ENCODE data around the gene CNTN1.

The CNTN1 gene

DNA sequence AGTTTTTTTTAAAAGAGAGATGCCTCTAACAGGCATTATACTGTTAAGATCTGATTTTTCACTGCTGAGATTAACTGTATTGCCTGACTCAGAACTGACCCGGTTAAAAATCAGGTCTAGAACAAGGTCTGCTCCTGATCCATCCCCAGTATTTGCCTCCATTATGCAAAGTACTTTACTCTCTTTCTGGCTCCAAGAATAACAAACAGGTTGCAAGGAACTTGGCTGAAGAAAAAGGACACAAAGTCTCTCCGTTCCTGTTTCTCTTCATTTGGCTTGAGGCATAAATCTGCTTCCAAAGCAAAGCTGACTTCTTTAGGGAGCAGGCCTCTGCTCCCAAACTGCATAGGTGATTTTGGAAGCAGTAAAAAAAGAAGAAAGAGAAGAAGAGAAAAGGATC, 296.6 kb downstream of the CNTN1 start:
- DNase-seq (ENCODE audit: low read depth, low spot score), result no peak
- CTCF ChIA-PET, result no interaction called here
- POLR2A ChIA-PET, result no interaction called here
- TF ChIP-seq, protein P1, sequence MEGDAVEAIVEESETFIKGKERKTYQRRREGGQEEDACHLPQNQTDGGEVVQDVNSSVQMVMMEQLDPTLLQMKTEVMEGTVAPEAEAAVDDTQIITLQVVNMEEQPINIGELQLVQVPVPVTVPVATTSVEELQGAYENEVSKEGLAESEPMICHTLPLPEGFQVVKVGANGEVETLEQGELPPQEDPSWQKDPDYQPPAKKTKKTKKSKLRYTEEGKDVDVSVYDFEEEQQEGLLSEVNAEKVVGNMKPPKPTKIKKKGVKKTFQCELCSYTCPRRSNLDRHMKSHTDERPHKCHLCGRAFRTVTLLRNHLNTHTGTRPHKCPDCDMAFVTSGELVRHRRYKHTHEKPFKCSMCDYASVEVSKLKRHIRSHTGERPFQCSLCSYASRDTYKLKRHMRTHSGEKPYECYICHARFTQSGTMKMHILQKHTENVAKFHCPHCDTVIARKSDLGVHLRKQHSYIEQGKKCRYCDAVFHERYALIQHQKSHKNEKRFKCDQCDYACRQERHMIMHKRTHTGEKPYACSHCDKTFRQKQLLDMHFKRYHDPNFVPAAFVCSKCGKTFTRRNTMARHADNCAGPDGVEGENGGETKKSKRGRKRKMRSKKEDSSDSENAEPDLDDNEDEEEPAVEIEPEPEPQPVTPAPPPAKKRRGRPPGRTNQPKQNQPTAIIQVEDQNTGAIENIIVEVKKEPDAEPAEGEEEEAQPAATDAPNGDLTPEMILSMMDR (IDR thresholded peaks at IDR 0.05; ENCODE audit: insufficient read depth, low read length, missing control alignments), result no peak
- H3K4me3 ChIP-seq (ENCODE audit: low read depth, low read length), result no peak overlapping the region

DNA sequence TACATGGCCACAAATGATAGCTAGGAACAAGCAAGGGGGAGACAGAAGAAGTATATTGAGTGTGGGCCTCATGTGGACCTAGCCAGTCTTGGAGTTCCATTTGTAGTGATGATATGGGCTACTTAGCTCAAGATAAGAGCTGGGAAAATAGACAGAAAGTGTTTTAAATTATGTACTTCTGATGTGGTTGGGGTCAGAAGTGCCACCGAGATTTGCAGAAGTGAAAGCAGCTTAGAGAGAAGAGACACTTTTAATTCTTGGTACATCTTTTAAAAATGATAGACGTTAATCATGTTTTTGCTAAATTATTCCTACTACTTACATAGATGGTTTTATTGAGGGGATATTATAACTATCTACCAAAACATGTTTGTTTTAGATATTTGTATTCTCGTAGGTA, 297.5 kb downstream of the CNTN1 start:
- CTCF ChIA-PET, result no interaction called here
- POLR2A ChIA-PET, result no interaction called here
- TF ChIP-seq, protein P1 (IDR thresholded peaks at IDR 0.05; ENCODE audit: insufficient read depth, low read length, missing control alignments), result no peak
- DNase-seq (ENCODE audit: low read depth, low spot score), result no peak
- no peak overlapping the region for H3K4me3 ChIP-seq (ENCODE audit: low read depth, low read length)

DNA sequence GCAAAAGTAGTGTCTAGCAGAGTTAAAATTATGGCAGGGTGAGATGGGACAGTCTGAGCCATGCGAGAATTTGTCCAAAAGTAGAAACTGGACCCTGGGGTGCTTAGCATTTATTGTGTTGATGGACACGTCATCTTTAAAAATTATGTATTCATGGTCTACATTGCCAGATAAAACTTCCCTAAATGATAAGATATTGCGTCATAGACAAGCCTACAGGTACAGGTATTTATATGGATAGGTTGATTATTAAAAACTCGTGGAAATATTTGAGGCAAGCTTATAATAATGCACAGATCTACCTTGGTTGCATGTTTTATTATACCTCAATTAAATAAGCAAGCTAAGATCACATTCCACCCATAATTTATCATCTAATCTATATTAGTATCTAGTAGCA, 299.9 kb downstream of the CNTN1 start:
- TF ChIP-seq, protein P1 (IDR thresholded peaks at IDR 0.05; ENCODE audit: insufficient read depth, low read length, missing control alignments), result no peak

DNA sequence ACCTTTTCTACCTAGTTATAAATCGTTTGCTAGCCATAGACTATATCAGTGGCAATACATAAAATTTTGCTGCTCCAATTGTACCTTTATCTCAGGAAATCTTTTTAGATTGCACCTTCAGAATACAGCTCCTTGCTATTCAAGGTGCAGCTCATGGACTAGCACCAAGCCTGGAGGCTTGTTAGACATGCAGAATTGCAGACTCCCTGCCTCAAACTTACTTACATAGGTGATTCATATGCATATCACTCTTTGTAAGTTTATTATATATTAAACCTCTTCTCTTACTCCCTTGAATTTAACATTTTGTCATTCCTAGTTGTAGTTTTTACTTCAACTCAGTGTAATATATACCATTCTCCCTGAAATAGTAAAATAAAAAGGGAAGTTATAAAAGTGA, 300.4 kb downstream of the CNTN1 start:
- DNase-seq (ENCODE audit: low read depth, low spot score), result no peak
- ChIA-PET POLR2A (no interaction called here), CTCF (no interaction called here)
- no peak overlapping the region for H3K4me3 ChIP-seq (ENCODE audit: low read depth, low read length)
- TF ChIP-seq, protein P1 (IDR thresholded peaks at IDR 0.05; ENCODE audit: insufficient read depth, low read length, missing control alignments), result no peak

More for the DNA sequence above, 299.9 kb downstream of the CNTN1 start:
- DNase-seq (ENCODE audit: low read depth, low spot score), result no peak
- POLR2A ChIA-PET, result no interaction called here
- no peak overlapping the region for H3K4me3 ChIP-seq (ENCODE audit: low read depth, low read length)
- CTCF ChIA-PET, result no interaction called here

DNA sequence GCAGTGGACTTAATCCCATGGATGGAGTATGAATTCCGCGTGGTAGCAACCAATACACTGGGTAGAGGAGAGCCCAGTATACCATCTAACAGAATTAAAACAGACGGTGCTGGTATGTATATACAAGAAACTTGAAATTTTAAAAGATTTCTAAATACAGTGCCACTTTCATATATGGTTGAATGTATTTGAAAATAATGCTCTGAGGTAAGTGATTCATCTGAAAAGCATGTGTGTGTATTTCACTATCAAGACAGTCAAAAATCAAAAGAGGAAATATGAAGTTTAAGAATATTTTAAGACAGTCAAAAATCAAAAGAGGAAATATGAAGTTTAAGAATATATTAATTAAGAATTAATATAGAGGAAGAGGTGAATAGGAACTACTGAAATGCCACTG, 300.9 kb downstream of the CNTN1 start:
- POLR2A ChIA-PET, result no interaction called here
- CTCF ChIA-PET, result no interaction called here
- TF ChIP-seq, protein P1 (IDR thresholded peaks at IDR 0.05; ENCODE audit: insufficient read depth, low read length, missing control alignments), result no peak
- no peak for DNase-seq (ENCODE audit: low read depth, low spot score)
- no peak overlapping the region for H3K4me3 ChIP-seq (ENCODE audit: low read depth, low read length)

DNA sequence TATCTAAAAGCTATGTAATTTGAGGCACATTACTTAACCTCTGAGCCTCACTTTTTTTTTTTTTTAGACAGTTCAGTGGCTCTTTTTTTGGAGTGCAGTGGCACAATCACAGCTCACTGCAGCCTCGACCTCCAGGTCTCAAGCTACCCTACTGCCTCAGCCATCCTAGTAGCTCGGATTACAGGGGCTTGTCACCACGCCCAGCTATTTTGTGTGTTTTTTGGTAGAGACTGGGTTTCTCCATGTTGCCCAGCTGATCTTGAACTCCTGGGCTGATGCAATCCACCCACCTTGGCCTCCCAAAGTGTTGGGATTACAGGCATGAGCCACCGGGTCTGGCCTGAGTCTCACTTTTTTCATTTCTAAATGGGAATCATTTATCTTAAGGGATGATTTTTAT, 303.9 kb downstream of the CNTN1 start:
- TF ChIP-seq, protein P1 (IDR thresholded peaks at IDR 0.05; ENCODE audit: insufficient read depth, low read length, missing control alignments), result no peak
- ChIA-PET POLR2A (no interaction called here), CTCF (no interaction called here)
- no peak for DNase-seq (ENCODE audit: low read depth, low spot score)
- no peak overlapping the region for H3K4me3 ChIP-seq (ENCODE audit: low read depth, low read length)
